ENCODE data around the gene SMOC2.

DNA sequence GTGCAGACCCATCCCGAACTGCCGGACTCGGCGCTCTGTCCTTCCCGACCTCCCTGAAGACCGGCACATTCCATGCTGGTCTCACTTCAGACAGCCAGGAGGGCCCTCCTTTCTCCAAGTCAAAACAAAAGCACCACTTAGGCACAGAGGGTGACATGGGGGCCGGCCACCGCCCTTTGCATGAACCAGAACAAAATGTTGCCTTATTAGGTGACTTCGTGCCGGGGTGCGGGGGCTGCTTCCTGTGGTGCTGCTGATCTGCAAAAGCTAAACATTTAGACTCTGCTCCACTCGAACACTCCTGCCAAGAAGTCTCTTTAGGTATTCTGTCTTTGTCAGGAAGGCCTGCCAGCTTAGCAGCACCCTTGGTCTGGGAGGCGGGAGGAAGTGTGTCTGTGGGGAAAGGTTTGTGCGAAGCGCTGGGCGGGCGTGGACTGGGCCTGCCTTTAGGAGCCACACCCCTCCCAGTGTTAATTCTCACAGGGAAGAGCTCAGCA lies 133.8 kb downstream of the SMOC2 start:
- TF ChIP-seq, protein P1, sequence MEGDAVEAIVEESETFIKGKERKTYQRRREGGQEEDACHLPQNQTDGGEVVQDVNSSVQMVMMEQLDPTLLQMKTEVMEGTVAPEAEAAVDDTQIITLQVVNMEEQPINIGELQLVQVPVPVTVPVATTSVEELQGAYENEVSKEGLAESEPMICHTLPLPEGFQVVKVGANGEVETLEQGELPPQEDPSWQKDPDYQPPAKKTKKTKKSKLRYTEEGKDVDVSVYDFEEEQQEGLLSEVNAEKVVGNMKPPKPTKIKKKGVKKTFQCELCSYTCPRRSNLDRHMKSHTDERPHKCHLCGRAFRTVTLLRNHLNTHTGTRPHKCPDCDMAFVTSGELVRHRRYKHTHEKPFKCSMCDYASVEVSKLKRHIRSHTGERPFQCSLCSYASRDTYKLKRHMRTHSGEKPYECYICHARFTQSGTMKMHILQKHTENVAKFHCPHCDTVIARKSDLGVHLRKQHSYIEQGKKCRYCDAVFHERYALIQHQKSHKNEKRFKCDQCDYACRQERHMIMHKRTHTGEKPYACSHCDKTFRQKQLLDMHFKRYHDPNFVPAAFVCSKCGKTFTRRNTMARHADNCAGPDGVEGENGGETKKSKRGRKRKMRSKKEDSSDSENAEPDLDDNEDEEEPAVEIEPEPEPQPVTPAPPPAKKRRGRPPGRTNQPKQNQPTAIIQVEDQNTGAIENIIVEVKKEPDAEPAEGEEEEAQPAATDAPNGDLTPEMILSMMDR (IDR thresholded peaks at IDR 0.05), result no peak
- no peak for TF ChIP-seq TP53 (CRISPR knock-in tag; IDR thresholded peaks at IDR 0.05)
- TF ChIP-seq JUN (IDR thresholded peaks at IDR 0.05), result no peak
- no peak for TF ChIP-seq MAFK (IDR thresholded peaks at IDR 0.05; ENCODE audit: partially characterized antibody)
- TF ChIP-seq POLR2A (IDR thresholded peaks at IDR 0.05; ENCODE audit: low read length), result no peak
- no peak for TF ChIP-seq SREBF2 (IDR thresholded peaks at IDR 0.05)
- no peak for TF ChIP-seq CBX2 (IDR thresholded peaks at IDR 0.05; ENCODE audit: borderline replicate concordance, low read depth)
- TF ChIP-seq, protein P2, sequence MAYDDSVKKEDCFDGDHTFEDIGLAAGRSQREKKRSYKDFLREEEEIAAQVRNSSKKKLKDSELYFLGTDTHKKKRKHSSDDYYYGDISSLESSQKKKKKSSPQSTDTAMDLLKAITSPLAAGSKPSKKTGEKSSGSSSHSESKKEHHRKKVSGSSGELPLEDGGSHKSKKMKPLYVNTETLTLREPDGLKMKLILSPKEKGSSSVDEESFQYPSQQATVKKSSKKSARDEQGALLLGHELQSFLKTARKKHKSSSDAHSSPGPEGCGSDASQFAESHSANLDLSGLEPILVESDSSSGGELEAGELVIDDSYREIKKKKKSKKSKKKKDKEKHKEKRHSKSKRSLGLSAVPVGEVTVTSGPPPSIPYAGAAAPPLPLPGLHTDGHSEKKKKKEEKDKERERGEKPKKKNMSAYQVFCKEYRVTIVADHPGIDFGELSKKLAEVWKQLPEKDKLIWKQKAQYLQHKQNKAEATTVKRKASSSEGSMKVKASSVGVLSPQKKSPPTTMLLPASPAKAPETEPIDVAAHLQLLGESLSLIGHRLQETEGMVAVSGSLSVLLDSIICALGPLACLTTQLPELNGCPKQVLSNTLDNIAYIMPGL (CRISPR knock-in tag; IDR thresholded peaks at IDR 0.05; ENCODE audit: borderline replicate concordance), result no peak
- TF ChIP-seq, protein P3, sequence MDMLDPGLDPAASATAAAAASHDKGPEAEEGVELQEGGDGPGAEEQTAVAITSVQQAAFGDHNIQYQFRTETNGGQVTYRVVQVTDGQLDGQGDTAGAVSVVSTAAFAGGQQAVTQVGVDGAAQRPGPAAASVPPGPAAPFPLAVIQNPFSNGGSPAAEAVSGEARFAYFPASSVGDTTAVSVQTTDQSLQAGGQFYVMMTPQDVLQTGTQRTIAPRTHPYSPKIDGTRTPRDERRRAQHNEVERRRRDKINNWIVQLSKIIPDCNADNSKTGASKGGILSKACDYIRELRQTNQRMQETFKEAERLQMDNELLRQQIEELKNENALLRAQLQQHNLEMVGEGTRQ (IDR thresholded peaks at IDR 0.05), result no peak
- TF ChIP-seq, protein P4, sequence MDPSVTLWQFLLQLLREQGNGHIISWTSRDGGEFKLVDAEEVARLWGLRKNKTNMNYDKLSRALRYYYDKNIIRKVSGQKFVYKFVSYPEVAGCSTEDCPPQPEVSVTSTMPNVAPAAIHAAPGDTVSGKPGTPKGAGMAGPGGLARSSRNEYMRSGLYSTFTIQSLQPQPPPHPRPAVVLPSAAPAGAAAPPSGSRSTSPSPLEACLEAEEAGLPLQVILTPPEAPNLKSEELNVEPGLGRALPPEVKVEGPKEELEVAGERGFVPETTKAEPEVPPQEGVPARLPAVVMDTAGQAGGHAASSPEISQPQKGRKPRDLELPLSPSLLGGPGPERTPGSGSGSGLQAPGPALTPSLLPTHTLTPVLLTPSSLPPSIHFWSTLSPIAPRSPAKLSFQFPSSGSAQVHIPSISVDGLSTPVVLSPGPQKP (IDR thresholded peaks at IDR 0.05; ENCODE audit: low read depth, low read length), result no peak

Data from A549 (cell line).